Measurements from ENCODE around the gene KCNMA1. TPM values are rescaled to one million over a fixed set of nuclear protein-coding genes. Genes with fewer than 3 reads are reported as not detected.

KCNMA1 gene
- total RNA-seq, 1 experiment from 2014 or later, result 143 TPM

DNA sequence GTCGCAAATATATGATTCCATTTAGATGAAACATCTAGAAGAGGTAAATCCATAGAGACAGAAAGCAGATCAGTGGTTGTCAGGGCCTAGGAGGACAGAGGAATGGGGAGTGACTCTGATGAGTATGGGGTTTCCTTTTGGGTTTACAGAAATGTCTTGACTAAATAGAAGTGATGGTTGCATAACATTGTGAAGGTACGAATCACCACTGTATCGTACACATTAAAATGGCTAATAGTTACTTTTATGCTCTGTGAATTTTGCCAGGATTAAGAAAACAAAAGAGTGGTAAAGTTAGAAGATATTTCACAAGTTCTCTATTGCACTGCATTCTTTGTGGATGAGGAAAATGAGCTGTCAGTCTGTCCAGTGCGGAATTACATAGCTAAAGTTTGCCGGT is 407.4 kb downstream of the KCNMA1 start:
- ChIA-PET CTCF (interaction anchor here (0.7 to 1.2 kb wide), 6 partner anchors 10 to 481 kb away, joined by 3 to 7 read pairs (median 4); no protein-coding TSS in a partner anchor), POLR2A (ENCODE audit: unreplicated experiment) (interaction anchor here (0.6 to 1.0 kb wide), 6 partner anchors 9 to 404 kb away, joined by 3 to 11 read pairs (median 4); no protein-coding TSS in a partner anchor)
- Histone ChIP-seq H3K4me1 (ENCODE audit: insufficient read depth, low read length) (peaks cover 40% of the 10 kb centered on the region), H3K4me2 (ENCODE audit: low read length) (peak overlapping the region; percentile 8), H3K36me3 (ENCODE audit: low read depth, low read length) (0 out of 2 replicates have a peak, but pooled peaks cover 4% of the 10 kb centered on the region), H3K4me3 (ENCODE audit: low read length) (no peak overlapping the region), H3K79me2 (ENCODE audit: low read length) (no peaks in the 10 kb centered on the region), H3K9ac (ENCODE audit: low read length) (peak overlapping the region; percentile 0; the same call in 1 of the 2 replicates), H3K27ac (ENCODE audit: low read length) (peak overlapping the region; percentile 57), H3F3A (ENCODE audit: low read length, unreplicated experiment) (no peaks in the 10 kb centered on the region), H4K20me1 (ENCODE audit: low read length) (no peaks in the 10 kb centered on the region), H3K9me2 (replicated peaks; ENCODE audit: low read length) (no peaks in the 10 kb centered on the region), H2AFZ (ENCODE audit: low read length) (peak overlapping the region; percentile 2; the same call in 1 of the 2 replicates), H3K9me3 (ENCODE audit: low read length) (no peaks in the 10 kb centered on the region), H3K27me3 (ENCODE audit: low read length) (no peaks in the 10 kb centered on the region)
- DNase-seq (peak; percentile 93), ATAC-seq (peak; percentile 95)
- BruUV-seq (replicated peaks), result no TSS peak
- intact Hi-C loops (cut with micrococcal nuclease), result loop anchor here (1.0 kb wide), 2 partner anchors 10 to 35 kb away; no protein-coding TSS in a partner anchor
- TF ChIP-seq EZH2phosphoT487 (IDR thresholded peaks at IDR 0.05; ENCODE audit: borderline replicate concordance, low read length) (no peak), CTCF (conservative IDR thresholded peaks at IDR 0.05; ENCODE audit: low read depth, low read length) (no peak), EZH2 (IDR thresholded peaks at IDR 0.05; ENCODE audit: low read length, unreplicated experiment) (no peak)

- Histone ChIP-seq H3K36me3 (ENCODE audit: low read depth, low read length) (0 out of 2 replicates have a peak, but pooled peaks cover 4% of the 10 kb centered on the region), H3K4me1 (ENCODE audit: insufficient read depth, low read length) (peaks cover 35% of the 10 kb centered on the region), H3K9ac (ENCODE audit: low read length) (no peak overlapping the region), H2AFZ (ENCODE audit: low read length) (no peak overlapping the region), H3K4me3 (ENCODE audit: low read length) (no peak overlapping the region), H3K79me2 (ENCODE audit: low read length) (no peaks in the 10 kb centered on the region), H3K4me2 (ENCODE audit: low read length) (peak overlapping the region; percentile 8; the same call in 1 of the 2 replicates), H3F3A (ENCODE audit: low read length, unreplicated experiment) (no peaks in the 10 kb centered on the region), H3K9me3 (ENCODE audit: low read length) (no peaks in the 10 kb centered on the region), H4K20me1 (ENCODE audit: low read length) (no peaks in the 10 kb centered on the region), H3K9me2 (replicated peaks; ENCODE audit: low read length) (no peaks in the 10 kb centered on the region), H3K27ac (ENCODE audit: low read length) (peak overlapping the region; percentile 57), H3K27me3 (ENCODE audit: low read length) (no peaks in the 10 kb centered on the region)
- intact Hi-C loops (cut with micrococcal nuclease), result loop anchor here (1.0 kb wide), 2 partner anchors 11 to 34 kb away; no protein-coding TSS in a partner anchor
- TF ChIP-seq EZH2phosphoT487 (IDR thresholded peaks at IDR 0.05; ENCODE audit: borderline replicate concordance, low read length) (no peak), CTCF (conservative IDR thresholded peaks at IDR 0.05; ENCODE audit: low read depth, low read length) (no peak), EZH2 (IDR thresholded peaks at IDR 0.05; ENCODE audit: low read length, unreplicated experiment) (no peak)
- POLR2A ChIA-PET (ENCODE audit: unreplicated experiment), result interaction anchor here (0.6 to 1.0 kb wide), 5 partner anchors 10 to 404 kb away, joined by 3 to 11 read pairs (median 5); no protein-coding TSS in a partner anchor
- CTCF ChIA-PET, result interaction anchor here (1.1 to 1.2 kb wide), 3 partner anchors 55 to 482 kb away, joined by 3 to 7 read pairs (median 4); no protein-coding TSS in a partner anchor
- ATAC-seq, result peak; percentile 5; the same call in 1 of the 2 replicates
- DNase-seq, result peak; percentile 59
- no TSS peak for BruUV-seq (replicated peaks)
These were observed 407.9 kb downstream of the KCNMA1 start for GRCh38 chr10:77229704-77230103.

- intact Hi-C loops (cut with micrococcal nuclease), result no loop called here
- no peaks in the 10 kb centered on the region for H3K9me2 ChIP-seq (replicated peaks; ENCODE audit: low read length)
- TF ChIP-seq EZH2 (IDR thresholded peaks at IDR 0.05; ENCODE audit: low read length, unreplicated experiment) (no peak), CTCF (conservative IDR thresholded peaks at IDR 0.05; ENCODE audit: low read depth, low read length) (no peak), EZH2phosphoT487 (IDR thresholded peaks at IDR 0.05; ENCODE audit: borderline replicate concordance, low read length) (no peak)
- H3K4me2 ChIP-seq (ENCODE audit: low read length), result no peak overlapping the region
- no peak for ATAC-seq
- H3K27me3 ChIP-seq (ENCODE audit: low read length), result no peaks in the 10 kb centered on the region
- no peak overlapping the region for H3K9ac ChIP-seq (ENCODE audit: low read length)
- H3K36me3 ChIP-seq (ENCODE audit: low read depth, low read length), result 0 out of 2 replicates have a peak, but pooled peaks cover 1% of the 10 kb centered on the region
- ChIA-PET POLR2A (ENCODE audit: unreplicated experiment) (interaction anchor here (0.7 to 0.8 kb wide), 2 partner anchors 14 to 29 kb away, joined by 3 to 14 read pairs; no protein-coding TSS in a partner anchor), CTCF (no interaction called here)
- no peaks in the 10 kb centered on the region for H3K79me2 ChIP-seq (ENCODE audit: low read length)
- no peak overlapping the region for H3K27ac ChIP-seq (ENCODE audit: low read length)
- no peaks in the 10 kb centered on the region for H3K9me3 ChIP-seq (ENCODE audit: low read length)
- H3K4me3 ChIP-seq (ENCODE audit: low read length), result no peak overlapping the region
- no TSS peak for BruUV-seq (replicated peaks)
- no peaks in the 10 kb centered on the region for H4K20me1 ChIP-seq (ENCODE audit: low read length)
- H3F3A ChIP-seq (ENCODE audit: low read length, unreplicated experiment), result no peaks in the 10 kb centered on the region
- peaks cover 39% of the 10 kb centered on the region for H3K4me1 ChIP-seq (ENCODE audit: insufficient read depth, low read length)
- no peak overlapping the region for H2AFZ ChIP-seq (ENCODE audit: low read length)
- no peak for DNase-seq
These were observed 409.0 kb downstream of the KCNMA1 start for GRCh38 chr10:77228559-77228958.

Data from PC-3 (cell line).